DND-41 (cell line): Measurements from ENCODE around the gene KIT.

Experiments used
- ATAC-seq: fragments of 200-7000 bp; cut with Tn5 transposase; 3 replicates; pipeline ENCODE4 v1.9.1; 2021; ENCODE audit warnings: low read depth; ENCODE audit not compliant: insufficient read depth
- DNase-seq: peaks from one replicate; pipeline ENCODE4 v3.0.0-alpha.2; 2020
- H2AFZ ChIP-seq: 2 replicates; pipeline ENCODE4 v1.6.0; 2012; ENCODE audit warnings: low read depth, low read length
- H3K27ac ChIP-seq: 2 replicates; pipeline ENCODE4 v1.5.1; 2012; ENCODE audit warnings: low read length, inconsistent platforms
- H3K27me3 ChIP-seq: fragments of 200-600 bp; sonication (generic); 2 replicates; pipeline ENCODE4 v1.6.0; 2012; ENCODE audit warnings: low read length, mild to moderate bottlenecking, inconsistent platforms; ENCODE audit not compliant: insufficient read depth, poor library complexity
- H3K36me3 ChIP-seq: 2 replicates; pipeline ENCODE4 v1.5.1; 2012; ENCODE audit warnings: low read length, inconsistent platforms; ENCODE audit not compliant: insufficient read depth
- H3K4me1 ChIP-seq: 2 replicates; pipeline ENCODE4 v1.5.1; 2012; ENCODE audit warnings: mild to moderate bottlenecking, low read length; ENCODE audit not compliant: insufficient read depth
- H3K4me2 ChIP-seq: 2 replicates; pipeline ENCODE4 v1.6.0; 2012; ENCODE audit warnings: mild to moderate bottlenecking, moderate library complexity, low read length, inconsistent platforms; ENCODE audit not compliant: insufficient read depth
- H3K4me3 ChIP-seq, 2 experiments: fragments of 200-600 bp in 1 of 2; shearing (Covaris generic) in 1 of 2; 2 replicates each; pipeline ENCODE4 v1.5.1; 2012 to 2016; ENCODE audit warnings: inconsistent platforms in 2 of 2, low read length in 2 of 2, mild to moderate bottlenecking in 2 of 2, low read depth in 1 of 2, moderate library complexity in 1 of 2
- H3K79me2 ChIP-seq: 2 replicates; pipeline ENCODE4 v1.6.0; 2012; ENCODE audit warnings: low read length, inconsistent platforms; ENCODE audit not compliant: insufficient read depth
- H3K9ac ChIP-seq: 2 replicates; pipeline ENCODE4 v1.6.0; 2012; ENCODE audit warnings: low read depth, mild to moderate bottlenecking, inconsistent platforms, low read length, moderate library complexity
- H3K9me3 ChIP-seq: 2 replicates; pipeline ENCODE4 v1.5.1; 2012; ENCODE audit warnings: low read length, moderate library complexity, mild to moderate bottlenecking, inconsistent platforms; ENCODE audit not compliant: insufficient read depth, severe bottlenecking
- H4K20me1 ChIP-seq: 2 replicates; pipeline ENCODE4 v1.6.0; 2012; ENCODE audit warnings: low read length; ENCODE audit not compliant: insufficient read depth
- EZH2 ChIP-seq: IDR thresholded peaks from 3 replicates; pipeline ENCODE4 v1.6.1; 2012; ENCODE audit warnings: borderline replicate concordance, low read depth, mild to moderate bottlenecking, moderate library complexity, low read length, inconsistent platforms; ENCODE audit not compliant: severe bottlenecking
- TF ChIP-seq, protein P1 (sequence below): IDR thresholded peaks from 2 replicates; pipeline ENCODE4 v1.5.1; 2012; ENCODE audit warnings: borderline replicate concordance, low read length, moderate library complexity, mild to moderate bottlenecking; ENCODE audit not compliant: poor library complexity, severe bottlenecking; ENCODE audit errors: extremely low read depth

The KIT gene

DNA sequence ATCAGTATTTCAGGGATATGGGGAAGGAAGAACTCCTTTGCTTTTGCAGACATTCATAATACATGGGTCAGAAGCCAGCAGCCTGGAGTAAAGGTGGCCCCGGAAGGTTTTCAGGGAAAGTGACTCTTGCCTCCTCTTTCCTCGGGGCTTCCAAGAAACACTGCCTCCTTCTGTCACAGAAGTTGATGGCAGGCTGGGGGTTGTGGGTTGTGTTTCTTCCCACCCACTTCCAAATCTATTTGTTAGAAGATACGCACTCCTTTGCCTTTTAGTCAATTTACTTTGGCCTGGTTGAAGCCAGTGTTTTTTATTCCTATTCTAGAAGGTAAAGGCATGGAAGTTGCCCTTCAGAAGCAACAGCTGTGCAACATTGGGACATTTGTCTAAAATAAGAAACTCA, 19.7 kb downstream of the KIT start:
- Histone ChIP-seq H2AFZ (no peak overlapping the region), H3K4me2 (no peak overlapping the region), H3K36me3 (no peaks in the 10 kb centered on the region), H3K4me1 (no peaks in the 10 kb centered on the region), H3K79me2 (no peaks in the 10 kb centered on the region), H3K4me3 (no peak overlapping the region), H3K9me3 (no peaks in the 10 kb centered on the region), H3K9ac (no peak overlapping the region), H3K27ac (no peak overlapping the region), H3K27me3 (no peaks in the 10 kb centered on the region), H4K20me1 (no peaks in the 10 kb centered on the region)
- no peak for DNase-seq
- no peak for TF ChIP-seq EZH2
- TF ChIP-seq, protein P1, sequence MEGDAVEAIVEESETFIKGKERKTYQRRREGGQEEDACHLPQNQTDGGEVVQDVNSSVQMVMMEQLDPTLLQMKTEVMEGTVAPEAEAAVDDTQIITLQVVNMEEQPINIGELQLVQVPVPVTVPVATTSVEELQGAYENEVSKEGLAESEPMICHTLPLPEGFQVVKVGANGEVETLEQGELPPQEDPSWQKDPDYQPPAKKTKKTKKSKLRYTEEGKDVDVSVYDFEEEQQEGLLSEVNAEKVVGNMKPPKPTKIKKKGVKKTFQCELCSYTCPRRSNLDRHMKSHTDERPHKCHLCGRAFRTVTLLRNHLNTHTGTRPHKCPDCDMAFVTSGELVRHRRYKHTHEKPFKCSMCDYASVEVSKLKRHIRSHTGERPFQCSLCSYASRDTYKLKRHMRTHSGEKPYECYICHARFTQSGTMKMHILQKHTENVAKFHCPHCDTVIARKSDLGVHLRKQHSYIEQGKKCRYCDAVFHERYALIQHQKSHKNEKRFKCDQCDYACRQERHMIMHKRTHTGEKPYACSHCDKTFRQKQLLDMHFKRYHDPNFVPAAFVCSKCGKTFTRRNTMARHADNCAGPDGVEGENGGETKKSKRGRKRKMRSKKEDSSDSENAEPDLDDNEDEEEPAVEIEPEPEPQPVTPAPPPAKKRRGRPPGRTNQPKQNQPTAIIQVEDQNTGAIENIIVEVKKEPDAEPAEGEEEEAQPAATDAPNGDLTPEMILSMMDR, result no peak
- no peak for ATAC-seq

DNA sequence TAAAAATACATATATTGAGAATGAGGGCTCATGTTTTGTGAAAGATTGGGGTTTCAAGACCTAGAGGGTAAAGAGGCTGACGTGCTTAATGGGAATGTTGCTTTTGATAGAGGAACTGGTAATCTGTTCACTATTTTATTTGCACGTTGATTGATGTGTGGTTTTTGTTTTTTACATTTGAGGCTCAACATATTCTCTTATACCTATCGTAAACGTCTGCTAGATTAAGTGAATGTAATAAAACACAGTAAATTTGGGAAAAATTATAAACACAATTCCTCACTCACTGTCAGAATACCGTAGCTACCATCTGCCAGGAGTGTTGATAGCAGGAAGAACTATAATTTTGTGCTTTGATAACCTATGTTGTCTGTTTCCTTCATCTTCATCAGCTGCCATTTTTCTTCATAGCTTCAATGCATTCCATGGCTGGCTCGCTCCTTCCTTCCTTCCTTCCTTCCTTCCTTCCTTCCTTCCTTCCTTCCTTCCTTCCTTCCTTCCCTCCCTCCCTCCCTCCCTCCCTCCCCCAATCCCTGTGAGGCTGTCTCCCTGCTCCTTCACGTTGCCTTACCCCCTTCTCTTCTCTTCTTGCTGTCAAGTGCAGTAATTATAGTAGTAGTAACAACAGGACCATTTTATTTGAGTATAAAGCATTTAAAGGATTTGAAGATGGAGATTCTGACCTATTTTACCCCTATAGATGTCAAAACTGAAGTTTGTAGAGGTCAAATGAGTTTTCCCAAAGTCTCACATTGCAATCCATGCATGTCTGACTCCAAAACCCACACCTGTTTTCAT, 20.3 kb downstream of the KIT start:
- ATAC-seq, result no peak
- Histone ChIP-seq H3K79me2 (no peaks in the 10 kb centered on the region), H3K4me1 (no peaks in the 10 kb centered on the region), H3K9me3 (no peaks in the 10 kb centered on the region), H3K9ac (no peak overlapping the region), H4K20me1 (no peaks in the 10 kb centered on the region), H3K36me3 (no peaks in the 10 kb centered on the region), H3K4me3 (no peak overlapping the region), H3K4me2 (no peak overlapping the region), H3K27ac (no peak overlapping the region), H2AFZ (no peak overlapping the region), H3K27me3 (no peaks in the 10 kb centered on the region)
- TF ChIP-seq, protein P1, result no peak
- TF ChIP-seq EZH2, result no peak
- DNase-seq, result no peak

DNA sequence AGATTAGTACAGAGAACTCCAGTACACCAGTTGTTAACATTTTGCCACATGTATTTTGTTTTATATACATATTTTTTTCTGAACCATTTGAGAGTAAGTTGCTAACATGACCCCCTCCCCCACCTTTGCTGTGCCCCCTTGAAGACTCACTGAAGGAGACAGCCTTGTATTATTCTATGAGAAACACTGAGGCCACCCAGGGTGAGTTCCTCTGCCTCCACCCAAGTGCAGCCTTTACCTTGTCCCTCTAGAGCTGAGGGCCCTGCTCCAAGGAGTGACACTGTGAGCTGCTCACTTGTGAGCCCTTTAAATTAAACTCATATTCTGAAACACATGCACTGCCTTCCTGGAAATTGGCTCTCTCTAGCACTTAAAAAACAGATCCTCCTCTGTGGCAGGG, 21.1 kb downstream of the KIT start:
- H3K4me3 ChIP-seq, result no peak overlapping the region
- no peak overlapping the region for H3K4me2 ChIP-seq
- no peak for ATAC-seq
- H3K27ac ChIP-seq, result no peak overlapping the region
- no peaks in the 10 kb centered on the region for H4K20me1 ChIP-seq
- no peak overlapping the region for H3K9ac ChIP-seq
- no peak overlapping the region for H2AFZ ChIP-seq
- no peaks in the 10 kb centered on the region for H3K27me3 ChIP-seq
- TF ChIP-seq, protein P1, result no peak
- TF ChIP-seq EZH2, result no peak
- H3K36me3 ChIP-seq, result no peaks in the 10 kb centered on the region
- no peaks in the 10 kb centered on the region for H3K9me3 ChIP-seq
- H3K79me2 ChIP-seq, result no peaks in the 10 kb centered on the region
- DNase-seq, result no peak
- H3K4me1 ChIP-seq, result no peaks in the 10 kb centered on the region
